ENCODE measurements around the gene FOXP1. TPM values are rescaled to one million over a fixed set of nuclear protein-coding genes. Genes with fewer than 3 reads are reported as not detected.

Gene FOXP1
- total and polyA plus RNA-seq, 2 of the 13 experiments (the other 11 are each of a cell fraction or from before 2014, with no cell fraction given), result 40.4 to 59.0 TPM

- WGBS (ENCODE audit: low lambda C conversion rate), result 98% methylated on average over 5 of the region's 5 CpGs
- Histone ChIP-seq H3K79me2 (ENCODE audit: insufficient read depth, low read length) (peaks cover 9% of the 10 kb centered on the region), H3K27me3 (ENCODE audit: control insufficient read depth in 1 of 2, insufficient read depth in 2 of 2, low read length in 2 of 2) (no peaks in the 10 kb centered on the region), H3K4me1 (ENCODE audit: insufficient read depth, low read length) (peaks cover 38% of the 10 kb centered on the region), H3K9me3 (ENCODE audit: low read length) (no peaks in the 10 kb centered on the region), H3K9ac (ENCODE audit: insufficient read depth, low read depth, low read length) (no peak overlapping the region), H3K4me3 (replicated peaks in 1 of 3; ENCODE audit: insufficient read depth in 1 of 3, low read depth in 2 of 3, low read length in 3 of 3) (no peak overlapping the region), H3K36me3 (replicated peaks in 1 of 2; ENCODE audit: control insufficient read depth in 1 of 2, insufficient read depth in 2 of 2, low read length in 2 of 2) (no peaks in the 10 kb centered on the region), H2AFZ (ENCODE audit: low read length) (no peak overlapping the region), H3K27ac (ENCODE audit: extremely low read length, insufficient read depth, low read length) (no peak overlapping the region), H4K20me1 (ENCODE audit: insufficient read depth, low read length) (peaks cover 7% of the 10 kb centered on the region; the same call in 1 of the 2 replicates), H3K4me2 (ENCODE audit: low read depth, low read length) (no peak overlapping the region)
- in situ Hi-C loops (cut with HindIII; ENCODE audit: extremely low pct_ligation_motif_present, low pct_unique_long_range_greater_than_20kb), result no loop called here
- no peak for TF ChIP-seq REL (CRISPR knock-in tag; conservative IDR thresholded peaks at IDR 0.05)
- TF ChIP-seq CREM (IDR thresholded peaks at IDR 0.05), result no peak
- no peak for TF ChIP-seq CREM (CRISPR knock-in tag; IDR thresholded peaks at IDR 0.05)
- TF ChIP-seq NFKBIZ (CRISPR knock-in tag; IDR thresholded peaks at IDR 0.05), result no peak
- no peak for TF ChIP-seq ZNF17 (CRISPR knock-in tag; IDR thresholded peaks at IDR 0.05)
- TF ChIP-seq REXO4 (CRISPR knock-in tag; IDR thresholded peaks at IDR 0.05; ENCODE audit: borderline replicate concordance), result no peak
- no peak for TF ChIP-seq ZSCAN20 (CRISPR knock-in tag; IDR thresholded peaks at IDR 0.05; ENCODE audit: borderline replicate concordance)
- no peak for TF ChIP-seq ZNF354B (CRISPR knock-in tag; IDR thresholded peaks at IDR 0.05)
- ChIA-PET CTCF (ENCODE audit: low intra/inter-chr PET ratio, low total read pairs) (no interaction called here), POLR2A (no interaction called here)
- DNase-seq (ENCODE audit: low spot score) (no peak), ATAC-seq (no peak), FAIRE-seq (no peak)
- BruUV-seq (replicated peaks), result no TSS peak
- intact Hi-C loops (cut with micrococcal nuclease; ENCODE audit: unreplicated experiment), result no loop called here
Measured at GRCh38 chr3:71376503-71376902, 207.0 kb downstream of the FOXP1 start.

DNA sequence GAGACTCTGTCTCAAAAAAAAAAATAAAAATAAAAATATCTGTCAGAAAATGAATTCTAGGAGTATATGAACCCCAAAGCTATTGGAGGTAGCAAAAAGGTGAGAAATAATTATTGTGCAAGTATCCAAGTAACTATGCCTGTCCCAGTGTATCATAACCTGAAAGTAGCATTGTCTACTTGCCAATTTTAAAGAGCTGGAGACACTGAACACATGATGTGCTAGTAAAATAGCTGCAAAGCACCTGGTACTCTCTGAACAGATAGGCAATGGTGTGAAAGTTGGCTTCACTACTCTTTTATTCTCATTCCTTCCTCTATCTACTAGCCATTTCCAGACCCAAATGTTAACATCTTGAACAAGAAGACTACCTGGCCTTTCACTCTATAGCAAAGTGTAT lies 208.9 kb downstream of the FOXP1 start:
- no TSS peak for BruUV-seq (replicated peaks)
- intact Hi-C loops (cut with micrococcal nuclease; ENCODE audit: unreplicated experiment) (no loop called here), in situ Hi-C loops (cut with HindIII; ENCODE audit: extremely low pct_ligation_motif_present, low pct_unique_long_range_greater_than_20kb) (no loop called here)
- CTCF ChIA-PET (ENCODE audit: low intra/inter-chr PET ratio, low total read pairs), result no interaction called here
- peaks cover 11% of the 10 kb centered on the region for H3K79me2 ChIP-seq (ENCODE audit: insufficient read depth, low read length)
- no peak overlapping the region for H2AFZ ChIP-seq (ENCODE audit: low read length)
- DNase-seq (ENCODE audit: low spot score) (no peak), ATAC-seq (no peak), FAIRE-seq (no peak)
- H3K36me3 ChIP-seq (replicated peaks in 1 of 2; ENCODE audit: control insufficient read depth in 1 of 2, insufficient read depth in 2 of 2, low read length in 2 of 2), result no peaks in the 10 kb centered on the region
- H3K9me3 ChIP-seq (ENCODE audit: low read length), result no peaks in the 10 kb centered on the region
- POLR2A ChIA-PET, result no interaction called here
- no peak overlapping the region for H3K4me2 ChIP-seq (ENCODE audit: low read depth, low read length)
- no peak overlapping the region for H3K9ac ChIP-seq (ENCODE audit: insufficient read depth, low read depth, low read length)
- H3K27me3 ChIP-seq (ENCODE audit: control insufficient read depth in 1 of 2, insufficient read depth in 2 of 2, low read length in 2 of 2), result no peaks in the 10 kb centered on the region
- no peak overlapping the region for H3K27ac ChIP-seq (ENCODE audit: extremely low read length, insufficient read depth, low read length)
- peaks cover 3% of the 10 kb centered on the region; the same call in 1 of the 2 replicates for H4K20me1 ChIP-seq (ENCODE audit: insufficient read depth, low read length)
- H3K4me1 ChIP-seq (ENCODE audit: insufficient read depth, low read length), result peaks cover 27% of the 10 kb centered on the region
- TF ChIP-seq, protein P1, sequence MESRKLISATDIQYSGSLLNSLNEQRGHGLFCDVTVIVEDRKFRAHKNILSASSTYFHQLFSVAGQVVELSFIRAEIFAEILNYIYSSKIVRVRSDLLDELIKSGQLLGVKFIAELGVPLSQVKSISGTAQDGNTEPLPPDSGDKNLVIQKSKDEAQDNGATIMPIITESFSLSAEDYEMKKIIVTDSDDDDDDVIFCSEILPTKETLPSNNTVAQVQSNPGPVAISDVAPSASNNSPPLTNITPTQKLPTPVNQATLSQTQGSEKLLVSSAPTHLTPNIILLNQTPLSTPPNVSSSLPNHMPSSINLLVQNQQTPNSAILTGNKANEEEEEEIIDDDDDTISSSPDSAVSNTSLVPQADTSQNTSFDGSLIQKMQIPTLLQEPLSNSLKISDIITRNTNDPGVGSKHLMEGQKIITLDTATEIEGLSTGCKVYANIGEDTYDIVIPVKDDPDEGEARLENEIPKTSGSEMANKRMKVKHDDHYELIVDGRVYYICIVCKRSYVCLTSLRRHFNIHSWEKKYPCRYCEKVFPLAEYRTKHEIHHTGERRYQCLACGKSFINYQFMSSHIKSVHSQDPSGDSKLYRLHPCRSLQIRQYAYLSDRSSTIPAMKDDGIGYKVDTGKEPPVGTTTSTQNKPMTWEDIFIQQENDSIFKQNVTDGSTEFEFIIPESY (CRISPR knock-in tag; IDR thresholded peaks at IDR 0.05), result no peak
- TF ChIP-seq ZNF230 (CRISPR knock-in tag; IDR thresholded peaks at IDR 0.05) (no peak), ARHGAP35 (CRISPR knock-in tag; IDR thresholded peaks at IDR 0.05; ENCODE audit: borderline replicate concordance) (no peak), NCOR1 (IDR thresholded peaks at IDR 0.05; ENCODE audit: borderline replicate concordance, low read length) (no peak), NFYB (CRISPR knock-in tag; IDR thresholded peaks at IDR 0.05) (no peak), SAFB2 (CRISPR knock-in tag; IDR thresholded peaks at IDR 0.05; ENCODE audit: borderline replicate concordance, low read depth) (no peak), JUN (CRISPR knock-in tag; IDR thresholded peaks at IDR 0.05) (no peak), DR1 (CRISPR knock-in tag; IDR thresholded peaks at IDR 0.05) (no peak), NFE2 (CRISPR knock-in tag; IDR thresholded peaks at IDR 0.05) (no peak), KAT7 (CRISPR knock-in tag; IDR thresholded peaks at IDR 0.05; ENCODE audit: borderline replicate concordance) (no peak), ZNF432 (CRISPR knock-in tag; IDR thresholded peaks at IDR 0.05; ENCODE audit: borderline replicate concordance) (no peak), IKZF1 (IDR thresholded peaks at IDR 0.05) (no peak)
- no peak overlapping the region for H3K4me3 ChIP-seq (replicated peaks in 1 of 3; ENCODE audit: insufficient read depth in 1 of 3, low read depth in 2 of 3, low read length in 3 of 3)
